Upper lobe of right lung (tissue), 1 donor: ENCODE results near the gene WNT10A. TPM values are rescaled to one million over a fixed set of nuclear protein-coding genes. Genes with fewer than 3 reads are reported as not detected.

ENCODE experiments used
- ATAC-seq: fragments of 200-7000 bp; cut with Tn5 transposase; one replicate; pipeline ENCODE4 v1.9.1; 2020; ENCODE audit warnings: mild to moderate bottlenecking, moderate library complexity
- DNase-seq: peaks from one replicate; pipeline ENCODE4 v3.0.0-alpha.2; 2020
- H3K27ac ChIP-seq: fragments of 200-600 bp; one replicate; pipeline ENCODE4 v1.8.0; 2022
- H3K27me3 ChIP-seq: fragments of 200-600 bp; one replicate; pipeline ENCODE4 v1.8.0; 2022; ENCODE audit warnings: mild to moderate bottlenecking
- H3K36me3 ChIP-seq: fragments of 200-600 bp; one replicate; pipeline ENCODE4 v1.8.0; 2022
- H3K4me1 ChIP-seq: fragments of 200-600 bp; one replicate; pipeline ENCODE4 v1.8.0; 2022
- H3K4me3 ChIP-seq: fragments of 200-600 bp; one replicate; pipeline ENCODE4 v1.8.0; 2022; ENCODE audit warnings: mild to moderate bottlenecking
- H3K9me3 ChIP-seq: fragments of 200-600 bp; one replicate; pipeline ENCODE4 v1.8.0; 2022
- CTCF ChIP-seq: fragments of 200-600 bp; IDR thresholded peaks from one replicate; pipeline ENCODE4 v1.8.0; 2022; ENCODE audit warnings: antibody characterized with exemption
- intact Hi-C: fragments of 100-400 bp; cut with DNase I; formaldehyde crosslinking; loops from one replicate; pipeline ENCODE4 v1.11.0; 2022
- total RNA-seq: library from RNA; stranded (reverse); fragmentation: NEBNext Ultra II Directional; extraction: Animal tissue kit (Norgen Biotek cat#: 25700); gene quantifications from one replicate; pipeline ENCODE4 v1.2.1, GENCODE V29; 2021
- donor health status: DM: no; HTN: yes; CAD: no; lungs with severe emphysema.

Gene WNT10A
- total RNA-seq, 1 donor from 2014 or later, result 0.90 TPM

DNA sequence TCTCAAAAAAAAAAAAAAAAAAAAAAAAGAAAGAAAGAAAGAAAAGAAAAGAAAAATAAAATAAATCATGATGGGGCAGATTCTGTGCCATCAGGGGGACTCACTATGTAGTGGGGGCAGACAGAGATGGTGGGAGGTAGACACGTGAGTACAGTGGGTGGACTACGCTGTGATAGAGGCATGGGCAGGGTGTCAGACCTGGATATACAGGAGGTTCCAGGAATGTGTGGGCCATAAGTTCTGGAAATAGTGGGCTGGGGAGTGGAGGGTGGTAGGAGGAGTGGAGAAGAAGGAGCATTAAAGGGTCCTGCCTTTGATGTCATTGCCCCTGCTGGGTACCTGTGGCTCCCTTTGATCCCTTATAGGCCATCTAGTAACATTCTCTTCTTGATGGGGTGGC lies 29.9 kb upstream of the WNT10A start:
- DNase-seq, result no peak
- Histone ChIP-seq H3K4me3 (no peak overlapping the region), H3K9me3 (no peaks in the 10 kb centered on the region), H3K36me3 (no peaks in the 10 kb centered on the region), H3K4me1 (no peaks in the 10 kb centered on the region), H3K27ac (no peak overlapping the region), H3K27me3 (peaks cover 47% of the 10 kb centered on the region)
- intact Hi-C loops, result no loop called here
- no peak for TF ChIP-seq CTCF
- ATAC-seq, result no peak

- DNase-seq, result no peak
- Histone ChIP-seq H3K36me3 (no peaks in the 10 kb centered on the region), H3K4me1 (no peaks in the 10 kb centered on the region), H3K4me3 (no peak overlapping the region), H3K9me3 (no peaks in the 10 kb centered on the region), H3K27ac (no peak overlapping the region), H3K27me3 (peaks cover 51% of the 10 kb centered on the region)
- ATAC-seq, result no peak
- TF ChIP-seq CTCF, result no peak
- intact Hi-C loops, result no loop called here
These were observed 29.4 kb upstream of the WNT10A start for GRCh38 chr2:218851286-218851685.

GRCh38 chr2:218852911-218853667 lies 27.6 kb upstream of the WNT10A start:
- peak; percentile 69 for TF ChIP-seq CTCF
- Histone ChIP-seq H3K4me1 (no peaks in the 10 kb centered on the region), H3K4me3 (no peak overlapping the region), H3K27ac (no peak overlapping the region), H3K9me3 (no peaks in the 10 kb centered on the region), H3K27me3 (peaks cover 58% of the 10 kb centered on the region), H3K36me3 (no peaks in the 10 kb centered on the region)
- ATAC-seq (peak; percentile 83), DNase-seq (peak; percentile 68)
- intact Hi-C loops, result no loop called here

DNA sequence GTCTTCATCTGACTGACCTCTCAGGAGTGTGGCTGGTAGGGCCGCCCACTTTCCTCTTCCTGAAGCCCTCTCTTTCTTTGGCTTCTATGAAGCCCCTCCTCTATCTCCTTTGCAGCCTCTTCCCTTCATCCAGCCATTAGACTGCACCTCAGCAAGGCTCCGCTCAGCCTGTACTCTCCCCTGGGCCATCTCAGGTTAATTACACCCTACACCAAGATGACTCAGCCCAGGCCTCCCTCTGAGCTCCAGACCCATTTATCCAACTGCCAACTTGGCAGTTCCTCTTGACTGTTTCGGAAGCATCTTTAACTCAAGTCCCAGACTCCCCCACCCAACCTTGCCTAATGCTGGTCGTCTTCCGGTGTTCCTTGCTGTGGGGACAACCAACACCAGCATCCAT lies 26.9 kb upstream of the WNT10A start:
- H3K36me3 ChIP-seq, result no peaks in the 10 kb centered on the region
- no peak for DNase-seq
- no peak for TF ChIP-seq CTCF
- intact Hi-C loops, result no loop called here
- H3K4me1 ChIP-seq, result no peaks in the 10 kb centered on the region
- no peak overlapping the region for H3K27ac ChIP-seq
- no peaks in the 10 kb centered on the region for H3K9me3 ChIP-seq
- ATAC-seq, result no peak
- H3K4me3 ChIP-seq, result no peak overlapping the region
- H3K27me3 ChIP-seq, result peaks cover 59% of the 10 kb centered on the region

GRCh38 chr2:218854860-218855259 lies 25.8 kb upstream of the WNT10A start:
- intact Hi-C loops, result no loop called here
- Histone ChIP-seq H3K27ac (no peak overlapping the region), H3K36me3 (no peaks in the 10 kb centered on the region), H3K4me3 (no peak overlapping the region), H3K27me3 (peaks cover 64% of the 10 kb centered on the region), H3K4me1 (peaks cover under 1% of the 10 kb centered on the region), H3K9me3 (no peaks in the 10 kb centered on the region)
- no peak for TF ChIP-seq CTCF
- ATAC-seq (no peak), DNase-seq (peak; percentile 12)
